Hepatocyte (in vitro differentiated cells): ENCODE data around the gene NSUN7.

Experiments
- CTCF ChIP-seq: fragments of 200-600 bp; sonication (generic); IDR thresholded peaks from 2 replicates; pipeline ENCODE4 v1.5.1; 2016; ENCODE audit warnings: antibody characterized with exemption, mild to moderate bottlenecking; ENCODE audit not compliant: poor library complexity
- EZH2phosphoT487 ChIP-seq: fragments of 200-600 bp; sonication (generic); IDR thresholded peaks from one replicate; pipeline ENCODE4 v1.6.1; 2018; ENCODE audit warnings: antibody characterized with exemption, mild to moderate bottlenecking, low read depth, moderate library complexity; ENCODE audit not compliant: unreplicated experiment, severe bottlenecking

GRCh38 chr4:40728333-40728732 lies 21.4 kb upstream of the NSUN7 start:
- TF ChIP-seq CTCF (no peak), EZH2phosphoT487 (no peak)
